SU-DHL-6 (cell line): Measurements from ENCODE around the gene GAMT.

Experiments
- EZH2phosphoT487 ChIP-seq: fragments of 200-600 bp; sonication (generic), shearing (Covaris generic); conservative IDR thresholded peaks from 2 replicates; pipeline ENCODE4 v1.6.1; 2018; ENCODE audit warnings: mild to moderate bottlenecking, antibody characterized with exemption, low read length, moderate library complexity, mixed read lengths
- TF ChIP-seq, protein P1 (sequence below): fragments of 200-600 bp; sonication (generic); IDR thresholded peaks from one replicate; pipeline ENCODE4 v1.5.1; 2017; ENCODE audit warnings: antibody characterized with exemption, mild to moderate bottlenecking, low read length, moderate library complexity; ENCODE audit not compliant: insufficient read depth, poor library complexity, severe bottlenecking

DNA sequence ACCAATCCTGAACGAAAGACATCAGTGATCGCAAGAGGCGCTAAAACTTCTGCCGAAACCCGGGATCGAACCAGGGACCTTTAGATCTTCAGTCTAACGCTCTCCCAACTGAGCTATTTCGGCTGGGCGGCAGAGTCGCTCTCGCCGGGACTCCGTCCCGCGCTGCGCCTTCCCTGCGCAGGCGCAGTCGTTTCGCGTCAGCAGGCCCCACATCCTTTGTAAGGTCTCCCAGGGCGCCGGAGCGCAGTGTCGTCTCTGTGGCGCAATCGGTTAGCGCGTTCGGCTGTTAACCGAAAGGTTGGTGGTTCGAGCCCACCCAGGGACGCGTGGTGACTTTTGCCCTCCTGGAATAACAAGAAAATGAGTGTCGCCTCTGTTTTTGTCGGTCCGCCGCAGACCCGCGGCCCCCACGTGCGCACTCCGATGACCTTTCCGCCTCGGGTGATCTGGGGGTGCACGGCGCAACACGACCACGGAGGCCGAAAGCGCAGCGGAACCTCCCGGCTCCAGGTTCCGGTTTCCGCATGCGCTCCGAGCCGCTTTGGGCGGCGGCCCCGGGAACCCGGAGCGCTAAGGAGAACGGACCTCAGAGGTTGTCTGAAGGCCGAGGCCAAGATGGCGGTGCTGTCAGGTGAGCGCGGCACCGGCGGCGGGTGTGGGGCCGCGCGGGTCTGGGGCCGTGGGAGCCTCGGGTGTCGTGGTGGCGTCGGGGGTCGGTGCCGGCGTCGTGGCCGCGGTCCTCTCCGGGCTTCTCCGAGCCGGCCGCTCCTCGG lies 17.8 kb downstream of the GAMT start, which contains the start of gene NDUFS7:
- TF ChIP-seq, protein P1, sequence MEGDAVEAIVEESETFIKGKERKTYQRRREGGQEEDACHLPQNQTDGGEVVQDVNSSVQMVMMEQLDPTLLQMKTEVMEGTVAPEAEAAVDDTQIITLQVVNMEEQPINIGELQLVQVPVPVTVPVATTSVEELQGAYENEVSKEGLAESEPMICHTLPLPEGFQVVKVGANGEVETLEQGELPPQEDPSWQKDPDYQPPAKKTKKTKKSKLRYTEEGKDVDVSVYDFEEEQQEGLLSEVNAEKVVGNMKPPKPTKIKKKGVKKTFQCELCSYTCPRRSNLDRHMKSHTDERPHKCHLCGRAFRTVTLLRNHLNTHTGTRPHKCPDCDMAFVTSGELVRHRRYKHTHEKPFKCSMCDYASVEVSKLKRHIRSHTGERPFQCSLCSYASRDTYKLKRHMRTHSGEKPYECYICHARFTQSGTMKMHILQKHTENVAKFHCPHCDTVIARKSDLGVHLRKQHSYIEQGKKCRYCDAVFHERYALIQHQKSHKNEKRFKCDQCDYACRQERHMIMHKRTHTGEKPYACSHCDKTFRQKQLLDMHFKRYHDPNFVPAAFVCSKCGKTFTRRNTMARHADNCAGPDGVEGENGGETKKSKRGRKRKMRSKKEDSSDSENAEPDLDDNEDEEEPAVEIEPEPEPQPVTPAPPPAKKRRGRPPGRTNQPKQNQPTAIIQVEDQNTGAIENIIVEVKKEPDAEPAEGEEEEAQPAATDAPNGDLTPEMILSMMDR: no peak
- TF ChIP-seq EZH2phosphoT487: no peak
